Parathyroid adenoma (tissue), 2 donors: ENCODE data around the gene CIDEA.
"Not testable (repeated sequence)": the region's sequence is repeated elsewhere in the genome, so short reads cannot be mapped to it uniquely, and the experiment has no call there.

ENCODE experiments used
- H2AFZ ChIP-seq: fragments of 300-600 bp; sonication (generic); one replicate; pipeline ENCODE4 v1.7.0; 2017; ENCODE audit warnings: antibody characterized with exemption, mild to moderate bottlenecking
- H3K27ac ChIP-seq: fragments of 300-600 bp; sonication (generic); one replicate; pipeline ENCODE4 v1.7.0; 2017
- H3K27me3 ChIP-seq: fragments of 300-600 bp; sonication (generic); one replicate; pipeline ENCODE4 v1.7.0; 2017; ENCODE audit warnings: low read length; ENCODE audit not compliant: control insufficient read depth, insufficient read depth
- H3K36me3 ChIP-seq: fragments of 300-600 bp; sonication (generic); one replicate; pipeline ENCODE4 v1.7.0; 2017; ENCODE audit warnings: low read length; ENCODE audit not compliant: control insufficient read depth, insufficient read depth
- H3K4me1 ChIP-seq: fragments of 300-600 bp; sonication (generic); one replicate; pipeline ENCODE4 v1.7.0; 2017; ENCODE audit warnings: control low read depth
- H3K4me2 ChIP-seq: fragments of 300-600 bp; sonication (generic); one replicate; pipeline ENCODE4 v1.7.0; 2017; ENCODE audit warnings: low read length
- H3K4me3 ChIP-seq: fragments of 300-600 bp; sonication (generic); one replicate; pipeline ENCODE4 v1.7.0; 2017; ENCODE audit warnings: low read depth, low read length
- H3K79me2 ChIP-seq: fragments of 300-600 bp; sonication (generic); one replicate; pipeline ENCODE4 v1.7.0; 2017; ENCODE audit warnings: control low read depth
- H3K9ac ChIP-seq: fragments of 300-600 bp; sonication (generic); one replicate; pipeline ENCODE4 v1.7.0; 2017; ENCODE audit warnings: mild to moderate bottlenecking
- H3K9me3 ChIP-seq: fragments of 300-600 bp; sonication (generic); one replicate; pipeline ENCODE4 v1.7.0; 2017; ENCODE audit warnings: low read length; ENCODE audit not compliant: control insufficient read depth
- TF ChIP-seq, protein P1 (sequence below): fragments of 300-600 bp; sonication (generic); IDR thresholded peaks from one replicate; pipeline ENCODE4 v1.7.0; 2017; ENCODE audit warnings: antibody characterized with exemption, mild to moderate bottlenecking
- donor health status: primary hyperparathyroidism.

Gene CIDEA

DNA sequence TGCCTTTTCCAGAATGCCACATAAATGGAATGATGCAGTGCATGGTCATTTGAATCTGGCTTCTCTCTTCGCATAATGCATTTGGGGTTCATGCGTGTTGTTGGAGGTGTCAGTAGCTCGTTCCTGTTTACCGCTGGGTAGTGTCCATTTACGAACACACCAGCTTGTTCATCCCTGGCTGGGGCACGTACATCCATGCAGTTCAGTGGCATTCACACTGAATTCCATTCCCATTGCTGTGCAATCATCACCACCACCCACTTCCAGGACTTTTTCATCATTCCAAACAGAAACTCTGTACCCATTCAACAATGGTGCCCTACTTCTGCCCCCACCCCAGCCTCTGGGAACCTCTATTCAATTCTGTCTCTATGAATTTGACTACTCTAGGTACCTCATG lies 14.7 kb upstream of the CIDEA start:
- H3K9ac ChIP-seq = no peak overlapping the region
- H3K27ac ChIP-seq = no peak overlapping the region
- H3K36me3 ChIP-seq = no peaks in the 10 kb centered on the region
- H3K9me3 ChIP-seq = no peaks in the 10 kb centered on the region
- TF ChIP-seq, protein P1, sequence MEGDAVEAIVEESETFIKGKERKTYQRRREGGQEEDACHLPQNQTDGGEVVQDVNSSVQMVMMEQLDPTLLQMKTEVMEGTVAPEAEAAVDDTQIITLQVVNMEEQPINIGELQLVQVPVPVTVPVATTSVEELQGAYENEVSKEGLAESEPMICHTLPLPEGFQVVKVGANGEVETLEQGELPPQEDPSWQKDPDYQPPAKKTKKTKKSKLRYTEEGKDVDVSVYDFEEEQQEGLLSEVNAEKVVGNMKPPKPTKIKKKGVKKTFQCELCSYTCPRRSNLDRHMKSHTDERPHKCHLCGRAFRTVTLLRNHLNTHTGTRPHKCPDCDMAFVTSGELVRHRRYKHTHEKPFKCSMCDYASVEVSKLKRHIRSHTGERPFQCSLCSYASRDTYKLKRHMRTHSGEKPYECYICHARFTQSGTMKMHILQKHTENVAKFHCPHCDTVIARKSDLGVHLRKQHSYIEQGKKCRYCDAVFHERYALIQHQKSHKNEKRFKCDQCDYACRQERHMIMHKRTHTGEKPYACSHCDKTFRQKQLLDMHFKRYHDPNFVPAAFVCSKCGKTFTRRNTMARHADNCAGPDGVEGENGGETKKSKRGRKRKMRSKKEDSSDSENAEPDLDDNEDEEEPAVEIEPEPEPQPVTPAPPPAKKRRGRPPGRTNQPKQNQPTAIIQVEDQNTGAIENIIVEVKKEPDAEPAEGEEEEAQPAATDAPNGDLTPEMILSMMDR = no peak
- H3K4me2 ChIP-seq = no peak overlapping the region
- H3K4me3 ChIP-seq = no peak overlapping the region
- H3K4me1 ChIP-seq = no peaks in the 10 kb centered on the region
- H3K27me3 ChIP-seq = no peaks in the 10 kb centered on the region
- no peak overlapping the region for H2AFZ ChIP-seq
- H3K79me2 ChIP-seq = no peaks in the 10 kb centered on the region

DNA sequence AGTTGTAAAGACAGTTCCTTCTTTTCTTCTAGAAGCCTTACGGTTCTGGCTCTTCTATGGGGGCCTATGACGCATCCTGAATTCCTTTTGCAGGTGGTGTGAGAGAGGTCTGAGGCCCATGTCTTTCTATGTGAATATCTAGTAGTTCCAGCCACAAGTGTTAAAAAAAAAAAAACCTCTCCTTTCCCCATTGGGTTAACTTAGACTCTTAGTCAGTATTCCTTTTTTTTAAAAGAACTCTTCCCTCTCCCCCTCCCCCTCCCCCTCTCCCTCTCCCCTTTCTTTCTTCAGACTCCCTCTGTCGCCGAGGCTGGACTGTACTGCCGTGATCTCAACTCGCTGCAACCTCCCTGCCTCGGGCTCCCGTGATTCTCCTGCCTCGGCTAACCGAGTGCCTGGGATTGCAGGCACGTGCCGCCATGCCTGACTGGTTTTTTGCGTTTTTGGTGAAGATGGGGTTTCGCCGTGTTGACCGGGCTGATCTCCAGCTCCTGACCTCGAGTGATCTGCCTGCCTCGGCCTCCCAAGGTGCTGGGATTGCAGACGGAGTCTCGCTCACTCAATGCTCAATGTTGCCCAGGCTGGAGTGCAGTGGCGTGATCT lies 11.4 kb upstream of the CIDEA start:
- no peak overlapping the region for H3K4me3 ChIP-seq
- TF ChIP-seq, protein P1 = no peak
- H3K27me3 ChIP-seq = no peaks in the 10 kb centered on the region
- no peaks in the 10 kb centered on the region for H3K9me3 ChIP-seq
- no peak overlapping the region for H3K4me2 ChIP-seq
- H2AFZ ChIP-seq = no peak overlapping the region
- H3K36me3 ChIP-seq = no peaks in the 10 kb centered on the region
- H3K9ac ChIP-seq = no peak overlapping the region
- no peaks in the 10 kb centered on the region for H3K4me1 ChIP-seq
- H3K27ac ChIP-seq = no peak overlapping the region
- no peaks in the 10 kb centered on the region for H3K79me2 ChIP-seq

DNA sequence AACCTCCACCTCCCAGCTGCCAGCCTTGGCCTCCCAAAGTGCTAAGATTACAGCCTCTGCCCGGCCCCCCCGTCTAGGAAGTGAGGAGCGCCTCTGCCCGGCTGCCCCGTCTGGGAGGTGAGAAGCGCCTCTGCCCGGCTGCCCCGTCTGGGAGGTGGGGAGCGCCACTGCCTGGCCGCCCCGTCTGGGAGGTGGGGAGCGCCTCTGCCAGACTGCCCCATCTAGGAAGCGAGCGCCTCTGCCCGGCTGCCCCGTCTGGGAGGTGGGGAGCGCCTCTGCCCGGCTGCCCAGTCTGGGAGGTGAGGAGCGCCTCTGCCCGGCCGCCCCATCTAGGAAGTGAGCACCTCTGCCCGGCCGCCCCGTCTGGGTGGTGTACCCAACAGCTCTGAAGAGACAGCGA lies 10.9 kb upstream of the CIDEA start:
- H3K9me3 ChIP-seq, H3K4me2 ChIP-seq, H3K4me3 ChIP-seq, H3K79me2 ChIP-seq, H3K36me3 ChIP-seq, H3K27me3 ChIP-seq, H3K4me1 ChIP-seq, H3K27ac ChIP-seq, H2AFZ ChIP-seq, H3K9ac ChIP-seq: not testable (repeated sequence)

DNA sequence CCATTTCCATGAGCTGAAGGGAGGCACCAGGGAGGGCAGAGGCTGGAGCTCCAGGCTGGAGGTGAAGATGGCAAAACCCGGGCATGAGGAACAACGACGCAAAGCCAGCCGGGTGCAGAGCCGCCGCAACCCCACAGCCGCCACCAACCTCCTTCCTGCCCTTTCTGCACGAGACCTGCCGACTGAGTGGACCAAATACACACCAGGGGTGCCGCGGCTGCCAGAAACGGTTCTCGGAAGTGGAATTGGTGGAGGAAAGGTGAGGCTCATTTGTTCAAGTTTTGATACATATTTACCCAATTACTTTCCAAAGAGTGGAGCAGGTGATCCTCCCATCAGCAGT lies 8.4 kb upstream of the CIDEA start:
- Histone ChIP-seq H3K9ac (no peak overlapping the region), H3K27me3 (no peaks in the 10 kb centered on the region), H3K4me3 (no peak overlapping the region), H3K36me3 (no peaks in the 10 kb centered on the region), H2AFZ (no peak overlapping the region), H3K27ac (no peak overlapping the region), H3K4me2 (no peak overlapping the region), H3K79me2 (no peaks in the 10 kb centered on the region), H3K9me3 (no peaks in the 10 kb centered on the region), H3K4me1 (no peaks in the 10 kb centered on the region)
- TF ChIP-seq, protein P1 = no peak

DNA sequence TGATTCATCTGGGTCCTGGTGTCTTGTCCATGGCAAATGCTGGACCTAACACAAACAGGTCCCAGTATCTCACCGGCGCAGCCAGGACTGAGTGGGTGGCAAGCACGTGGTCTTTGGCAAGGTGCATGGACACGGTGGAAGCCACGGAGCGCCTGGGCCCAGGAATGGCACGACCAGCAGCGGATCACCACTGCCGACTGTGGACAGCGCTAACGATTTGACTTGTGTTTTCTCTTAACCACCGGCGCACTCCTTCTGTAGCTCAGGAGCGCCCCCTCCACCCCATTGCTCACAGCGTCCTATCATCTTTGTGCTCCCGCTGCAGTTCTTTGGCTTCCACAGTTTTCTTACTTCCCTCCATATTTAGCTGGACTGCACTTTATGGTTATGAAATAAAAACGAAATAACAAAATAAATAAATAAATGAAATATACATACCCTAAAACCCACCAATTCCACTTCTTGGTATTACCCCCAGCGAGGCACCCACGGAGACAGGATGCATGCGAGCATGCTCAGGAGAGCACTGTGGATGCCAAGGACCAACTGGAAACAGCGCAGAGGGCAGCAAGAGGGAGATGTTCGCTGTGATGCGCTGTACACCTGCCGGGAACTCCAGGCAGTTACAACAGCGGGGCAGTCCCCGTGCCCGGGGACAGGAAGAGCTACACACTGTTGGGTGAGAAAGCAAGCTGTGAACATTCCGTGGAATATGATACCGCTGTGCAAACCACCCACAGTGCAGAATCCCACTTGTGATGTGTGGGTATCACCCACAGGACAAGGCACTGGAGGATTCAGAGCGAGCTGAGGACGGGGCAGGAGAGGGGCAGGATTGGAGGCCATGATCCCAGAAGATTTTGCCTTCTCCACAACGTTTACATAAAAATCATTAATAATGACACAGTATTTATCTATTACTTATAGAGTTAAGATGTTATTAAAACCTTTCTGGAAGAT lies 7.0 kb upstream of the CIDEA start:
- H3K9ac ChIP-seq = no peak overlapping the region

More for the DNA sequence above, 7.0 kb upstream of the CIDEA start:
- H3K4me1 ChIP-seq = no peaks in the 10 kb centered on the region
- no peak overlapping the region for H3K4me3 ChIP-seq
- TF ChIP-seq, protein P1 = no peak
- H3K27me3 ChIP-seq = no peaks in the 10 kb centered on the region
- H3K36me3 ChIP-seq = no peaks in the 10 kb centered on the region
- H2AFZ ChIP-seq = no peak overlapping the region
- no peaks in the 10 kb centered on the region for H3K79me2 ChIP-seq
- H3K4me2 ChIP-seq = no peak overlapping the region
- H3K9me3 ChIP-seq = no peaks in the 10 kb centered on the region
- H3K27ac ChIP-seq = no peak overlapping the region
